GM12878 (cell line): ENCODE measurements around the gene SDK2. TPM values are rescaled to one million over a fixed set of nuclear protein-coding genes. Genes with fewer than 3 reads are reported as not detected.
"Not testable (repeated sequence)": the region's sequence is repeated elsewhere in the genome, so short reads cannot be mapped to it uniquely, and the experiment has no call there.

Experiments used
- ATAC-seq: fragments of 200-7000 bp; cut with Tn5 transposase; 3 replicates; pipeline ENCODE4 v1.9.1; 2020; ENCODE audit warnings: mild to moderate bottlenecking, moderate library complexity
- BruUV-seq: library from RNA; stranded (reverse); fragments of 400-500 nt; replicated peaks from 2 replicates; lab custom pipeline; 2021; lab: Mats Ljungman, UMichigan
- CTCF ChIA-PET: fragments of 300-600 bp; sonication (Branson Sonifier 250); formaldehyde crosslinking; extraction: SDS; loops from one replicate; lab custom pipeline; 2021; ENCODE audit warnings: inconsistent platforms; lab: Yijun Ruan, JAX
- POLR2A ChIA-PET: fragments of 350-600 bp; formaldehyde crosslinking; extraction: SDS; loops from one replicate; lab custom pipeline; 2021; ENCODE audit warnings: inconsistent platforms; lab: Charles Lee
- RAD21 ChIA-PET: fragments of 300-600 bp; sonication (Branson Sonifier 250); formaldehyde crosslinking; loops from one replicate; lab custom pipeline; 2023; ENCODE audit warnings: antibody characterized with exemption; ENCODE audit not compliant: unreplicated experiment; lab: Charles Lee
- SMC1A ChIA-PET: fragments of 300-600 bp; sonication (Branson Sonifier 250); formaldehyde crosslinking; loops from one replicate; lab custom pipeline; 2023; ENCODE audit not compliant: unreplicated experiment, uncharacterized antibody; lab: Charles Lee
- DNase-seq: peaks from one replicate; pipeline ENCODE4 v3.0.0-alpha.2; 2011; ENCODE audit warnings: low read depth, low spot score
- FAIRE-seq: peaks from 3 replicates; lab custom pipeline; 2011; peaks lifted over from hg19 to GRCh38; lab: Jason Lieb, UNC
- H2AFZ ChIP-seq: 2 replicates; pipeline ENCODE4 v1.6.0; 2011; ENCODE audit warnings: low read depth, low read length, control low read depth; ENCODE audit not compliant: control insufficient read depth
- H3K27ac ChIP-seq: 2 replicates; pipeline ENCODE4 v1.5.1; 2011; ENCODE audit warnings: control low read depth; ENCODE audit not compliant: control insufficient read depth, insufficient read depth
- H3K27me3 ChIP-seq, 2 experiments: replicated peaks in 1 of 2; 2 replicates each; pipeline versions ENCODE4 v1.6.0 to v1.6.1; 2011; ENCODE audit warnings: low read length in 1 of 2; ENCODE audit not compliant: control insufficient read depth in 2 of 2, insufficient read depth in 2 of 2
- H3K36me3 ChIP-seq, 2 experiments: 2 replicates each; pipeline ENCODE4 v1.5.1; 2011; ENCODE audit warnings: low read length in 1 of 2; ENCODE audit not compliant: control insufficient read depth in 2 of 2, insufficient read depth in 2 of 2
- H3K4me1 ChIP-seq: 2 replicates; pipeline ENCODE4 v1.6.1; 2011; ENCODE audit warnings: mild to moderate bottlenecking, low read length, moderate library complexity, mixed read lengths; ENCODE audit not compliant: control insufficient read depth, insufficient read depth
- H3K4me2 ChIP-seq: 2 replicates; pipeline ENCODE4 v1.6.0; 2011; ENCODE audit warnings: control low read depth; ENCODE audit not compliant: control insufficient read depth, insufficient read depth
- H3K4me3 ChIP-seq: fragments of 200-600 bp; sonication (generic); 2 replicates; pipeline ENCODE4 v1.5.1; 2016
- H3K79me2 ChIP-seq: 2 replicates; pipeline ENCODE4 v1.6.0; 2011; ENCODE audit warnings: low read length; ENCODE audit not compliant: control insufficient read depth, insufficient read depth
- H3K9ac ChIP-seq: 2 replicates; pipeline ENCODE4 v1.8.0; 2011; ENCODE audit warnings: low read length, control low read depth, mixed read lengths; ENCODE audit not compliant: control insufficient read depth, insufficient read depth
- H3K9me3 ChIP-seq: replicated peaks from 3 replicates; pipeline ENCODE4 v1.5.1; 2011; ENCODE audit warnings: mild to moderate bottlenecking, low read length; ENCODE audit not compliant: control insufficient read depth, insufficient read depth
- H4K20me1 ChIP-seq: 2 replicates; pipeline ENCODE4 v1.6.0; 2011; ENCODE audit not compliant: control insufficient read depth, insufficient read depth
- EZH2 ChIP-seq: IDR thresholded peaks from 2 replicates; pipeline ENCODE4 v1.6.1; 2012; ENCODE audit warnings: low read depth, mild to moderate bottlenecking, control low read depth, inconsistent platforms, low read length, borderline replicate concordance; ENCODE audit not compliant: control insufficient read depth
- KLF5 ChIP-seq: fragments of 450-650 bp; IDR thresholded peaks from 2 replicates; pipeline ENCODE4 v1.6.1; 2014; ENCODE audit warnings: mild to moderate bottlenecking; ENCODE audit not compliant: partially characterized antibody
- MYC ChIP-seq: IDR thresholded peaks from 2 replicates; pipeline ENCODE4 v1.6.1; 2011; ENCODE audit warnings: mild to moderate bottlenecking, low read length, moderate library complexity, inconsistent platforms; ENCODE audit not compliant: insufficient read depth, insufficient replicate concordance, insufficient read length, severe bottlenecking
- NR2C1 ChIP-seq: fragments of 450-650 bp; IDR thresholded peaks from 2 replicates; pipeline ENCODE4 v1.6.1; 2017; ENCODE audit warnings: antibody characterized with exemption, mild to moderate bottlenecking, moderate library complexity
- NRF1 ChIP-seq: conservative IDR thresholded peaks from 2 replicates; pipeline ENCODE4 v1.6.1; 2011; ENCODE audit warnings: mild to moderate bottlenecking, low read depth, low read length, improper control_type of control experiment
- PAX8 ChIP-seq: fragments of 450-650 bp; IDR thresholded peaks from 2 replicates; pipeline ENCODE4 v1.6.1; 2017; ENCODE audit warnings: mild to moderate bottlenecking, moderate library complexity
- POLR2AphosphoS2 ChIP-seq: IDR thresholded peaks from 2 replicates; pipeline ENCODE4 v1.6.1; 2011; ENCODE audit warnings: low read depth, mild to moderate bottlenecking, low read length, improper control_type of control experiment, moderate library complexity
- RB1 ChIP-seq: fragments of 450-650 bp; formaldehyde crosslinking; IDR thresholded peaks from 2 replicates; pipeline ENCODE4 v1.6.1; 2017; ENCODE audit warnings: mild to moderate bottlenecking, borderline replicate concordance
- ZNF207 ChIP-seq: fragments of 450-650 bp; IDR thresholded peaks from 2 replicates; pipeline ENCODE4 v1.6.1; 2014; ENCODE audit warnings: antibody characterized with exemption, mild to moderate bottlenecking, borderline replicate concordance
- ZZZ3 ChIP-seq: IDR thresholded peaks from 2 replicates; pipeline ENCODE4 v1.6.1; 2011; ENCODE audit warnings: low read depth; ENCODE audit not compliant: control insufficient read depth, insufficient read length
- WGBS: methylation state at CpG from one replicate; pipeline ENCODE4 v1.1.6; 2016; ENCODE audit warnings: low lambda C conversion rate; ENCODE audit not compliant: insufficient replicate concordance, insufficient coverage; ENCODE audit errors: missing lambda C conversion rate; 5-methylcytosine and 5-hydroxymethylcytosine counted together
- in situ Hi-C: fragments of 300-500 bp; cut with MboI; formaldehyde crosslinking; loops from 9 replicates; pipeline ENCODE4 v1.14.3; 2018; ENCODE audit warnings: mixed read lengths
- intact Hi-C: fragments of 100-400 bp; cut with micrococcal nuclease; formaldehyde crosslinking; loops from one replicate; pipeline ENCODE4 v1.14.2; 2022; ENCODE audit not compliant: unreplicated experiment
- polyA plus RNA-seq, 11 experiments: library from polyadenylated mRNA; depleted of rRNA in 4 of 11; unstranded in 6 of 11; stranded (reverse) in 5 of 11; fragments of >200 nt; fragmentation: Nextera tagmentation in 4 of 11; fragmentation: Illumina TruSeq in 1 of 11; extraction: Ambion mirVana in 4 of 11; extraction: Trizol in 1 of 11; gene quantifications; 1 replicate in 1 of 11; 2 replicates in 10 of 11; pipeline versions ENCODE4 v1.2.1 to v1.2.3, GENCODE V29; 2011 to 2016; ENCODE audit warnings: inconsistent platforms in 2 of 11, missing spikeins in 2 of 11, low read depth in 1 of 11
- total RNA-seq, 4 experiments: library from RNA; depleted of rRNA in 3 of 4; stranded (reverse); fragments of >200 nt in 3 of 4; fragmentation: Illumina TruSeq in 1 of 4; extraction: Trizol in 1 of 4; gene quantifications; 2 replicates each; pipeline versions ENCODE4 v1.2.1 to v1.2.3, GENCODE V29; 2013 to 2021
- TF ChIP-seq, protein P1 (sequence below): fragments of 450-650 bp; IDR thresholded peaks from 2 replicates; pipeline ENCODE4 v1.6.1; 2017; ENCODE audit warnings: borderline replicate concordance

SDK2 gene
- total and polyA plus RNA-seq, 10 of the 15 experiments (the other 5 are each of a cell fraction or from before 2014, with no cell fraction given), result 0.03 to 0.08 (median 0.03) TPM; not detected in 7

- RAD21 ChIA-PET, result no interaction called here
- FAIRE-seq (no peak), DNase-seq (no peak), ATAC-seq (no peak)
- Histone ChIP-seq H3K4me2 (no peak overlapping the region), H3K4me1 (no peaks in the 10 kb centered on the region), H3K9me3 (no peaks in the 10 kb centered on the region), H3K79me2 (no peaks in the 10 kb centered on the region), H4K20me1 (no peaks in the 10 kb centered on the region), H3K4me3 (no peak overlapping the region), H2AFZ (no peak overlapping the region), H3K27ac (no peak overlapping the region), H3K36me3 (no peaks in the 10 kb centered on the region), H3K27me3 (peaks cover 0 to 2% of the 10 kb centered on the region in 2 experiments; a peak in 2 of 4 replicates), H3K9ac (no peak overlapping the region)
- POLR2A ChIA-PET, result no interaction called here
- CTCF ChIA-PET, result no interaction called here
- TF ChIP-seq PAX8, result no peak
- no peak for TF ChIP-seq RB1
- TF ChIP-seq, protein P1, sequence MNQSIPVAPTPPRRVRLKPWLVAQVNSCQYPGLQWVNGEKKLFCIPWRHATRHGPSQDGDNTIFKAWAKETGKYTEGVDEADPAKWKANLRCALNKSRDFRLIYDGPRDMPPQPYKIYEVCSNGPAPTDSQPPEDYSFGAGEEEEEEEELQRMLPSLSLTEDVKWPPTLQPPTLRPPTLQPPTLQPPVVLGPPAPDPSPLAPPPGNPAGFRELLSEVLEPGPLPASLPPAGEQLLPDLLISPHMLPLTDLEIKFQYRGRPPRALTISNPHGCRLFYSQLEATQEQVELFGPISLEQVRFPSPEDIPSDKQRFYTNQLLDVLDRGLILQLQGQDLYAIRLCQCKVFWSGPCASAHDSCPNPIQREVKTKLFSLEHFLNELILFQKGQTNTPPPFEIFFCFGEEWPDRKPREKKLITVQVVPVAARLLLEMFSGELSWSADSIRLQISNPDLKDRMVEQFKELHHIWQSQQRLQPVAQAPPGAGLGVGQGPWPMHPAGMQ, result no peak
- no peak for TF ChIP-seq ZZZ3
- TF ChIP-seq MYC, result no peak
- TF ChIP-seq KLF5, result no peak
- TF ChIP-seq POLR2AphosphoS2, result no peak
- TF ChIP-seq ZNF207, result no peak
- no peak for TF ChIP-seq EZH2
- TF ChIP-seq NR2C1, result no peak
- no peak for TF ChIP-seq NRF1
- WGBS, result 32% methylated on average over 12 of the region's 12 CpGs
- in situ Hi-C loops (no loop called here), intact Hi-C loops (no loop called here)
- BruUV-seq, result no TSS peak
- SMC1A ChIA-PET, result no interaction called here
These were observed 169.8 kb downstream of the SDK2 start for GRCh38 chr17:73474370-73474988.

GRCh38 chr17:73472715-73473114 is 171.5 kb downstream of the SDK2 start:
- BruUV-seq, result not testable (repeated sequence)

More at GRCh38 chr17:73472715-73473114, 171.5 kb downstream of the SDK2 start:
- 26% methylated on average over 8 of the region's 8 CpGs for WGBS
- H3K4me1 ChIP-seq, H3K4me2 ChIP-seq, H3K9me3 ChIP-seq, DNase-seq, H3K79me2 ChIP-seq, H3K36me3 ChIP-seq, ATAC-seq, H3K9ac ChIP-seq, intact Hi-C loops, POLR2A ChIA-PET, H4K20me1 ChIP-seq, CTCF ChIA-PET, FAIRE-seq, H3K4me3 ChIP-seq, SMC1A ChIA-PET, RAD21 ChIA-PET, in situ Hi-C loops, H3K27me3 ChIP-seq, H2AFZ ChIP-seq, H3K27ac ChIP-seq: not testable (repeated sequence)
